Left renal cortex interstitium (tissue), 4 donors: ENCODE results near the gene PHGDH. TPM values are rescaled to one million over a fixed set of nuclear protein-coding genes. Genes with fewer than 3 reads are reported as not detected.

Experiments used
- DNase-seq, 4 donors: peaks; one replicate each; pipeline ENCODE4 v3.0.0-alpha.2; 2013; ENCODE audit warnings: low read depth in 4 of 4, low spot score in 2 of 4, missing footprints in 1 of 4
- polyA plus RNA-seq, 4 donors: library from polyadenylated mRNA; unstranded; fragments of 120-200 nt; gene quantifications; one replicate each; pipeline ENCODE4 v1.2.1, GENCODE V29; 2013; ENCODE audit not compliant: insufficient read length in 4 of 4

The PHGDH gene
- 100 to 1,000 TPM; 238 to 270 (median 250) TPM for polyA plus RNA-seq

GRCh38 chr1:119711804-119712341, at the start of gene PHGDH:
Gene PHGDH, plus strand, starts transcription at chr1:119711934. Its CDS starts 89 bp downstream, at chr1:119712023.
- DNase-seq, result peak; percentile 51 to 81 (median 72)

GRCh38 chr1:119662034-119662437, 49.7 kb upstream of the PHGDH start:
- no peak for DNase-seq

DNA sequence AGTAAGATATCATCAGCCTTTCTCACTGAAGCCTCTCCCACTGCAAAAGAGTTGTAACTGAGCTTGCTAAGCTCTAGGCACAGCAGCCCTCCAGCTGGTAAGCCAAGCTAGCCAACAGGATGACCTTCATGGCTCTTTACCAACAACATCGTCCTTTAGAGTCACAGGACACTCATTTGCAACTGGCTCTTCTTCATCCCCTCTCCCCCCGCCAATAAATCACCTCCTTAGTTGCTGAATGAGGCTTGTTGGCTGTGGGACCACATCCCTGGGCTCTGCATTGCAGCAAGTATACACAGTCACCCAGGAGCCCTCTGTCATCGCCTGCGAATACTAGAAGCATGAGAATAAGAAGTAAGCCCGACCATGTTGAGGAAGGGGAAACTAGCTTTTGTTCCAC, 47.7 kb upstream of the PHGDH start:
- DNase-seq, result no peak

GRCh38 chr1:119667173-119667572, 44.6 kb upstream of the PHGDH start:
- DNase-seq, result no peak

DNA sequence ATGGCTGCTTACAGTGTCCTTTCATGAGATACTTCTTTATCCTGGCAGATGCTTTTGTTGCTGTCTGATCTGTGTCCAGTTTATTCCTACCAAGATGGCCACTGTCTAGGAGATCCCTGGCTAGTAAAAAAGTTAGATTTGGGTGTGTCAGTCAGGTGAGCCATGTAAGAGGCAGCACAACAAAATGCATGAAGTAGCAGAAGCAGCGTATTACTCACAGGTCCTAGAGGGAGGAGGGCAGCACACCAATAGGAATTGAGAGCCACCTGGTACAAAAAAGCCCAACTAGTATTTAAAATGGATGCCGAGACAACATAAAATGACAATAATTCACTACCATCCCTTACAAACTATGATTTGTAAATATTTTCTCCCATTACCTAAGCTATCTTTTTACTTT, 40.8 kb upstream of the PHGDH start:
- DNase-seq, result no peak

DNA sequence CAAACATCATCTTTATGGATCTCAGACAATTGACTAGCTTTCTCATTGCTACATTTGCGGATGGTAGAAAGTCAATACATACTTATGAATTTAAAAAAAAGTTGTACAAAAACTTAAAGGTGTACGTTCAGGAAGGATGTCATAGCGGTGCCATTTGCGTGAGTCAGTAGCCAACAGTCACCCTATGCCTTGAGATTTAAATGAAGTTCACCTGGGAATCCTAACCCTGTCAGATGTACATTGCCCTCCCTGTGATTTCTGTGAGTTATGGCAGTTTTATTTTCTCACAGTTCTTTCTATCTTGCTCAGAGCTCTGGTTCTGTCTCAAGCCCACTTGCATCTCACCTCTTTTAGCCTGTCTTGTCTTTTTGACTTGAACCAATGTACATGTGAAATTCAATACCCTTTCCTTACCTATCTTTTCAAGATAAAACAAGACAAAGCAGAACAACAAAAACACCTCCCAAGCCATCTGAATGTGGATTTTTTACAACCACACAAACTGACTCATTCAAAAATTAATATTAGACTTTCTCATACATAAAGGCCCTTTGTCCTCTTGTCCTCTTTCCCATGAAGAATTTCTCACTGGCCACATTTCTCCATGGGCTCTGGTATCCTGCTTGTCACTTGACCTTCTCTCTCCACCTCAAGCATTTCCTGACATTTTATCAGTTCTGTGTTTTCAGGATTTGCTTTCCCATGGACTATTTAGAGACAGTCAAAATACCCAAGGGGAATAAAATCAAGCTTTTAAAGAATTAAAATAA, 38.4 kb upstream of the PHGDH start:
- DNase-seq, result no peak

GRCh38 chr1:119674111-119674526, 37.6 kb upstream of the PHGDH start:
- DNase-seq, result no peak

- DNase-seq, result no peak
Observed at GRCh38 chr1:119674835-119675289, 36.9 kb upstream of the PHGDH start.

GRCh38 chr1:119675349-119676345, 36.1 kb upstream of the PHGDH start:
- peak; percentile 82 to 90 (median 86) for DNase-seq

DNA sequence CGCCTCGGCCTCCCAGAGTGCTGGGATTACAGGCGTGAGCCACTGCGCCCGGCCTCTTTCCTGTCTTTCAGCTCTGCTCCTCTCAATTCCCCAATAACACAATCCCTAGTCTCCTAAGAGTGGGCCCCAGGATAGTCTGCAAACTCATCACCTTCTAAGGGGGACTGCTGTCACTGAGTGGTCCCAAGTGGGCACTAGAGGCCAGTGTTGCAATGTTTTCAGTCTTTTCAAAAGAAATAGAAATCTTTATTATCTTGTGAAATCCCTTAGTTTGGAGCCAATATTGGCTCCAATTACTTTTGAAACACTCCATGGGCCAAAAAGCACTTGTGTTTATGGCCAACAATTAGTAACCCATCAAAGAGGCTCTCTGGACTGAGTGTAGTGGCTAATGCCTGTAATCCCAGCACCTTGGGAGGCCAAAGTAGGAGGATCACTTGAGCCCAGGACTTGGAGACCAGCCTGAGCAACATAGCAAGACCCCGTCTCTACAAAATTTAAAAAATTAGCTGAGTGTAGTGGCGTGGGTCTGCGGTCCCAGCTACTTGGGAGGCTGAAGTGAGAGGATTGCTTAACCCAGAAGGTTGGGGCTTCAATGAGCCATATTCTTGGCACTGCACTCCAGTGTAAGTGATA, 35.0 kb upstream of the PHGDH start:
- DNase-seq, result no peak

GRCh38 chr1:119679223-119679622, 32.5 kb upstream of the PHGDH start:
- no peak for DNase-seq

DNA sequence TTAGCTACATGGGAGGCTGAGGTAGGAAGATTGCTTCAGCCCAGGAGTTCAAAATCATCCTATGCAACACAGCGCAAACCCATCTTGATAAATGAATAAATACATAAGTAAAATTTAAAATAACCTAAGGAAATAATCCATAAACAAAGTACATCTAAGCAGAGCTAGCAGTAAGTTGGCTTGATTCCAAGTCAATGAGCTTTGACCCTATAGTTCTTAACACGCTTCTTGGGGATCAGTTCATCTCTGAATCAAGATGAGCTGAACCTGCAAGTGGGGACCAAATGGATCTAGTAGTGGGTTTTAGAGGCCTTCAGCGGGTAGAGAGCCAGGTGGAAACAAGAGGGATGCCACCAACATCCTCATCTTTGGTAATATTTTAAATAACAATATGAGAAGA, 31.5 kb upstream of the PHGDH start:
- DNase-seq, result no peak

- no peak for DNase-seq
Observed at GRCh38 chr1:119680723-119681122, 31.0 kb upstream of the PHGDH start.

GRCh38 chr1:119681560-119681959, 30.2 kb upstream of the PHGDH start:
- no peak for DNase-seq

- DNase-seq, result no peak
Observed at GRCh38 chr1:119682141-119682540, 29.6 kb upstream of the PHGDH start.

- DNase-seq, result no peak
Observed at GRCh38 chr1:119683893-119684292, 27.8 kb upstream of the PHGDH start.

DNA sequence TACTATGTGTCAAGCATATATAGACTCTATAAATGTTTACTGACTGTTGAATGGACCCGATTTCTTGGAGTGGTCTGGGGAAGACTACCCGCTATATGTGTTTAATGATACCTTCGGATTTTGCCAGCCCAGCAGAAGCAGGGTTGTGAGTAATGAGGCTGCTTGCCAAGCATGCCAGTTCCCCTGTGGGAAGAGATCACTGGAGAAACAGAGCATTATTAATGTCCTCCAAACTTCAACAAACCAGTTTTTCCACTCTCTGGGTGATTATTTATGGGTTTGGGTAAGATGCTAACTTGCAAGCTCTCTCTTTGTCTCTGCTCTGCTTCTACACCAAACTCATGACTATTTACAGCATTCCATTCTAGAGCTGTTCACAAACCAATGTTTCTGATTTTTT, 25.1 kb upstream of the PHGDH start:
- DNase-seq, result no peak

DNA sequence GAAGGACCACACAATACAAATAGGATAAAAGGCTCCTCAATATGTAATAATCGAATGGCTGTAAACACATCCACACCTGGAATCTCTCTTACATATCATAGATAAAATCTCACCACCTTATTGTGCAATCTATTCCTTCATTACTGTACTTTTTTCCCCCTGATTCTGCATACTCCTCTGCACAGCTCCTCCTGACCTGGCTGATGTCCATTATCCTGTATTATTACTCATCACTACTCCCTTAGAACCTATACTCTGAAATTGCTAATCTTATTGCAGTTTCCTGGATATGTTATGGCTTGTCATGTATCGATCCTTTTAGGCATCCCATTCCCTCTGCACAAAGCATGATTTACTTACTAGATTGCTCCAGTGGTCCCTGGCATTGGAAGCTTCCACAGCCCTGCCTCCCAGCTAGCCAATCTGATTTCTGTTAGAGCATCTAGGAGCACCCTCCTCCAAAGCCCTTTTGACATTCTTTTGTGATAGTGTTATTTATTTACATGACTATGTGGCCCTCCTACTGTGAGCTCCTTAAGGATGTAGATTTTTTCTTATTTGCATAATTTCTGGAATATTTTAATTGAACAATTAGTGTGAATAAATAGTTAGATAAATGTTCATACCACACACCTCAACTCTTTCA, 24.2 kb upstream of the PHGDH start:
- DNase-seq, result no peak

DNA sequence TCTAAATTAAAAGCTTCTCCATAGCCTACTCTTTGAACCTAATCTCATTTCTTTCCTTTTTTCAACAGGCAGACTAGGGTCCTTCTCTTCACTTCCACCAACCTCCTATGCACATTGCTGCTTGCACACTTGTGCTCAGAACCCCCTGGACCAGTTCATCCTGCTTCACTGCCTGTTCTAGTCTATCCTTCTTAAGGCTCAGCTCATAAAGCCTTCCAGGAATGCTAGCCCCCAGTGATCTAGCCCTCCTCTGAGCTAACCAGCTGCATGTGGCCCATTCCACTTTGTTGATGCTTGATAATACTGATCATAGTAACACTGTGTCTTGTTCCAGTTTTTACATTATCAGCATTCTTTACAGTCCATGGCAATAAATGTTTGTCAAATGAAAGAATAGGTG, 22.9 kb upstream of the PHGDH start:
- DNase-seq, result no peak

DNA sequence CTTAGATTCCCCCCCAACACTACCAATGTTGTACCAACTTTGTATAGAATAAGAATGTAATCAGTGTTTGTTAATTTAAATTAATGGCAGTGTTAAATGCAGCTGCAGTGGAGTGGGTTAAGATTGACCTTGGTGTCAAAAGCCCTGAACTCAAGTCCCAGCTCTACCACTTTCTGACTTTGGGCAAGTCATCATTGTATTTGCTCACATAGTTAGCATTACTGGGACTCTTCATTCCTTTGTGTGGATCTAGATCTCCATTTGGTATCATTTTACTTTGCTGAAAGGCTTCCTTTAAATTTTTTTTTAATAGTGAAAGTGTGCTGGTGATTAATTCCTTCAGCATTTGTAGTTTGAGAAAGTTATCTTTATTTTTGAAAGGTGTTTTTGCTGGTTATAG, 22.2 kb upstream of the PHGDH start:
- no peak for DNase-seq
